COR-L47 (cell line): ENCODE measurements around the gene TSHZ1.
A peak's percentile ranks its signal among the peaks of the same experiment; 100 is the strongest.

Experiments
- DNase-seq: peaks from one replicate; lab custom pipeline; 2025; lab: John Stamatoyannopoulos, UW

The TSHZ1 gene, protein sequence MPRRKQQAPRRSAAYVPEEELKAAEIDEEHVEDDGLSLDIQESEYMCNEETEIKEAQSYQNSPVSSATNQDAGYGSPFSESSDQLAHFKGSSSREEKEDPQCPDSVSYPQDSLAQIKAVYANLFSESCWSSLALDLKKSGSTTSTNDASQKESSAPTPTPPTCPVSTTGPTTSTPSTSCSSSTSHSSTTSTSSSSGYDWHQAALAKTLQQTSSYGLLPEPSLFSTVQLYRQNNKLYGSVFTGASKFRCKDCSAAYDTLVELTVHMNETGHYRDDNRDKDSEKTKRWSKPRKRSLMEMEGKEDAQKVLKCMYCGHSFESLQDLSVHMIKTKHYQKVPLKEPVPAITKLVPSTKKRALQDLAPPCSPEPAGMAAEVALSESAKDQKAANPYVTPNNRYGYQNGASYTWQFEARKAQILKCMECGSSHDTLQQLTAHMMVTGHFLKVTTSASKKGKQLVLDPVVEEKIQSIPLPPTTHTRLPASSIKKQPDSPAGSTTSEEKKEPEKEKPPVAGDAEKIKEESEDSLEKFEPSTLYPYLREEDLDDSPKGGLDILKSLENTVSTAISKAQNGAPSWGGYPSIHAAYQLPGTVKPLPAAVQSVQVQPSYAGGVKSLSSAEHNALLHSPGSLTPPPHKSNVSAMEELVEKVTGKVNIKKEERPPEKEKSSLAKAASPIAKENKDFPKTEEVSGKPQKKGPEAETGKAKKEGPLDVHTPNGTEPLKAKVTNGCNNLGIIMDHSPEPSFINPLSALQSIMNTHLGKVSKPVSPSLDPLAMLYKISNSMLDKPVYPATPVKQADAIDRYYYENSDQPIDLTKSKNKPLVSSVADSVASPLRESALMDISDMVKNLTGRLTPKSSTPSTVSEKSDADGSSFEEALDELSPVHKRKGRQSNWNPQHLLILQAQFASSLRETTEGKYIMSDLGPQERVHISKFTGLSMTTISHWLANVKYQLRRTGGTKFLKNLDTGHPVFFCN (N-terminal part only)

DNA sequence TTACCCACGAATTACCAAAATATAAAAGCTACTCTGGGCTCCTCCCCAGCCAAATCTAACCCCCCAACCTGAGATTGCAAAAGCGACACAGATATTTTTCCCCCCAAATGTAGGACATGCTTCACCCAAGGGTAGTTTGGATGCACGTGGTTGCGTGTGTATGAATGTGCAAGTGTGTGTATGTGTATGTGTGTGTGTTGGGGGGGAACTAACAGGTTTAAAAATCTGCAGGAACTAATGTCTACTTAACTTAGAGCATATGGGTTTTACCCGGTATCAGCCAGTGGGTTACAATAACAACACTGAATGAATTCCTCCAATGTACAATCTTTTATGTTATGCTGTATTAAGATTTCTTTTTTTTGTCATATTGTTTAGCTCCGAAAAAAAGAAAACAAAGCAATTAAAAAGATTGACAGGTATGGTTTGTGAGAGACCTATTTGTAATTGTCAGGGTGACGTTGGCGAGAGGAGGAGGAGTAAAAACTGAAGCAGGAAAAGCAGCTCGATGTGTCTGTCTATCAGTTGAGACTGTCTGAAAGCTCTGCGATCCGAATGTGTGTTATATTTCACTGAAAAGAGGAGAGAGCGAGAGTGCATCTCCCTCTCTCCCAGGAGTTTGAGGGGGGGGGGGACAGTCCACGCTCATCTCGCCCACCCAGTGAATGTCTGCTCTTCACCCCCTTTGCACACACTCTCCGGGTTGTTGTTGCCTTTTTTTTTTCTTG, at the start of gene TSHZ1:
TSHZ1 (plus strand) TSS at position 524 of the 728 bp plus-strand sequence. CDS start 1,080 bp downstream, outside the sequence.
- peak; percentile 91 for DNase-seq

DNA sequence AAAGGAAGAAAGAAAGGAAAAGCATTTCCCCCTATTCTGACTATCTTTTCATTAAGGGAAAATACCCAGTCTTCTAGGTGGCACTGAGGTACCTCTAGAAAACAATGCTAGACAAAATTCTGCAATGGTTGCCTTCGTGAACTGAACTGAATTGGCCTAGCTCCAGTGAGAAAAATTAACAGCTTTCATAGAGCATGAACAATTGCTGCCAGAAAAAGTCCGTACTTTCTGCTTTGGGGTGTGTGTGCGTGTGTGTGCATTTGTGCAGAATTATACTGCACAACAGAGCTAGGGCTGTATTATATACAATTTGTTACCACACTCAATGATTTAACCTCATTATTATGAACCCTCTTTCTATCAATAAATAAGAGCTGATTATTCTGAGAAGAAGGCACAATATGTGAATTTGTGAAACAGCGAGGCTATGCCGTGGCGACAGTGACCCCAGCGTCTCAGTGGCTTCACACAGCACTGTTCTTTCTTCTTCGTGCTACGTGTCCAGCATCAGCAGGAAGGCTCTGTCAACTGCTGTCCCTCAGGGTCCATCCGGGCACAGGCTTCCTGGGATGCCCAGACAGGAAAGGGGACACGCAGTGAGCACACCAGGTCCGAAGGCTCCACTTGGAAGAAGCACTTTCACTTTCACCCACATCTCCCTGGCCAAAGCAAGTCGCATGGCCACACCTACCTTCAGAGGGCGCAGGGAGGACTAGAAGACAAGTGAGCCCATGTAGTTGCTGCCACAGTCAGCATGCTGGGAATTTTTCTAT, 49.2 kb upstream of the TSHZ1 start:
- DNase-seq, result peak; percentile 89

DNA sequence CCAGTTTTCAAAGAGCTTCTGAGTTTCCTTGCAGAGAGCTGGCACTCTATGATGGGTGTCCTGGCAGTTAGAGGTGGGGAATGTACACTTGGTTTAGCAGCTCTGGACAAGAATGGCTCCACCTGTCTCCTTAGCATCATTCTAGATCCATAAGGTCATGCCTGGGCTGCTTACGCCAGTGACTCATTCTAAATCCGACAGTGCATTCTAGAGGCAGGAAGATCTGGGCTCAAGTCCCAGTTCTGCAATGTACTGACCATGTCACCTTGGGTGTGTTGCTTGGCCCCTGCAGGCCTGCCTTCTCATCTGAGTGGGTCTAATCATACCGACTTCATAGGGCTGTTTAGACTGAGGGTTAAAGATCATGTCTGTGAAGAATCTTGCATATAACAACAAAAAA, 48.1 kb upstream of the TSHZ1 start:
- no peak for DNase-seq

DNA sequence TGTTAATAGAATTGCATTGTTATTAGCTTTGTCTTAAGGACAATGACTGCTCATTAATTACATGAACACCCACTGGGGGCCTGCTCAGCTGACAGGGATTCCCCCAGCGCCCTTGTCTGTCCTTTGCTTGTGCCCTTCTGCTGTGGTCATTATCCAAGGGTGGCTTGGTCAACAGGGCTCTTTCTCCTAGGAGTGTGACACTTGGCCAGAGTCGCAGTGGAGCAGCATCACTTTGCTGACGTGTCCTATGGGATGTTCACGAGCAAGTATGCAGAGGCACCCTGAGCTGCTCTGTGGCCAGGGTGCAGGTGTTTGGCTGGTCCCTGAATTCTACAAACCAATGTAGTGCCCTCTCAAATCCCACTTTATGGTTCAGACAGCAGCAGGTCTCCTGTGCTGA, 47.6 kb upstream of the TSHZ1 start:
- no peak for DNase-seq

DNA sequence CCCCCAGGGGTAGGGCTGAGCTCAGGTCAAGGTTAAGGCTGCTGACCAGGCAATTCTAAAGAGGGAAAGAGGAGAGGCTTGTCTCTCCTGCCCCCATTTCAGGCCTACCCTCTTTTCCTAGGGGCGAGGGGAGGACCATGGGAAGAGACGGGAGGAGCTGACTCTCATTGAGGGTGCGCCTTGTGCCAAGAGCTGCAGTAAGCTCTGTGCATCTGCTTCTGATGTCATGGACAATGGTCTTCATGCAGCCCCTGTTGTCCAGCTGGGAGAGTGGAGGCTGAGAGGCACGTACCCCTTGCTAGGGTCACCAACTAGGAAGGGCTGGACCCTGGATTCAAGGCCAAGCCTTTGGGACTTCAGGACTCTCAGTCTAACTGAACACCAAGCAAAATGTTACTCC, 46.9 kb upstream of the TSHZ1 start:
- no peak for DNase-seq

DNA sequence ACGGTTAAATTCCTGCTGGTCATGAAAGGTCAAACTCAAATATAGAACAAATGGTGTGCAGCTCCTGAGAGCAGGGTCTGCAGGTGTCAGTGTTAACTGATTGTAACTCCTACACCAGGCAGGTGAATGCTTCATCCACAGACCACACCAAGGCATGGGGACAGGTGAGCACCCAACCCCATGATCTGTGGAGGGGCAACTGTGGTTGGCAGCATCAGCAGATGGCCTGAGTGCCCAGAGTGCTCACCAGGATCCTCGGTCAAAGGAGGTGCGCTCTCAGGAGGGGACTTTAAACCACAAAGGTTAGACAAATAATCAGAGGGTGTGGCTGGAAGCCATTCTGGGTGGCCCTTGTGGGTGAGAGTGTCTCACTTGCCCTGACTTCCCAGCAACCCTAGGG, 46.1 kb upstream of the TSHZ1 start:
- DNase-seq, result no peak

DNA sequence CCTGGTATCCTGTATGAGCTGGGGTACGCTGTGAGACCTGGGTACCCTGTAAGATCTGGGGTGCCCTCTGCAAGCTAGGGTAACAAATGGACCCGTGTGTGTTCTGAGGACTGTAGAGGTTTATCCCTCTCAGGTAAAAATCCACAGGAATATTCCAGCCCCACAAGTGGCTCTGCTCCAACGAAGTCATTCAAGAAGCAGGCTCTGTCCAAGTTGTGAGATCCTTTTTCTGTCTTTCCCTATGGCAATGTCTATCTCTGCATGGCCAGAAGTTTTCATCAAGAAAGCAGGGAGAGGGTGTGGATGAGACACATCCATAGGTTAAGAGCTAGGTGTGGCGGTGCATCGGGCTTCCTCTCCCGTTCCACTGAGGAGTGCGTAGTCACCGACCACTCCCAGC, 44.7 kb upstream of the TSHZ1 start:
- no peak for DNase-seq

DNA sequence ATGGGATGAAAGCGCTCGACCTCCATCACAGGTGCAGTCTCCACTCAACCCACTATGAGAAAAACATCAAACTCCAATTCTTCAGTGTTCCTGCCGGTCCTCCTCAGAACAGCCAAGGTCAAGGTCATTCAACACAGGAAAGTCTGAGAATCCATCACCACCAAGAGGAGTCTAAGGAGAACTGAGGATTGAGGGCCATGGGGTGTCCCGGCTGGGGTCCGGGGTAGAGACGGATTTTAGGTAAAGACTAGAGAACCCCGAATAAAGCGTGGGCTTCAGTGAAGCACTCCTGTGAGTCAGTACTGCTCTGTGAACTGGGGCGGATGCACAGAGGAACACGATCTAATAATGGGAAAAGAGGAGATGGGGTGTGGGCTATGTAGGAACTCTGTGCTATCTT, 43.5 kb upstream of the TSHZ1 start:
- DNase-seq, result no peak

DNA sequence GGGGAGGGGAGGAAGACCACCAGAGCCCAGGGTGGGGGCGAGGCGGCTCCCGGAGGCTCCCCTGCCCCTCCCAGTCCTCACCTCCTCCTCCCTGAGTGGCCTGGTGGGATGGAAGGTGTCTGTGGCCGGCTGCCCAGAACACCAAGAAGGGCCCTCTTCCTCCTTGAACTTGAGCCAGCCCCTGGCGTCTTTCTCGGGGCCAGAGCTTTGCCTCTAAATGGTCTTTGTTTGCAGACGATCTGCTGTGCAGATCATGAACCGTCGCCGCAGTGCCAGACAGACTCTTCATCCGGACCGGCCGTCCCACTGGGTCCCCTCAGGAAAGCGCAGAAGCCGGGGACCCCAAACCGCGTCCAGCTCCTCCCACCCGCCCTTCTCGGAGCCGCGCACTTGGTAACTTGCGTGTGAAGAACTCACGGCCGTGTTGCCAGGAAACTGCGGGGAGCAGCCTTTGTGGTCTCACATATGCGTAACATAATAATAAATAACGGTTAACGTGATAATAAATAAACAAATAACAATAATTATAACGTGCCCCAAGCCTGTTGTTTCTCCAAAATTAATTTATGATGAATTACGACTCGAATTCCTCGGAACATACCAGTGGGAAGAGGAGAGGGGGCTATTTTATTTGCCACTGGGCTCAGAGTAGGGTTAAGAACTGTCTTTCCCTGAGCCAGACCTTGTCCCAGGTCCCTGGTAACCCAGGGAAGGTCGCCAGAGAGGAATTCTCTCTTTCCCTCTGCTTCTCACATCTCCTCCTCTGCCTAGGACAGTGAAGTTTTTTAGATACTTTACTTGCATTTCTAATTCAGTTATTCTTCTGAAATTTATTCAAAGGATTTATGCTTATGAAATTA, 42.6 kb upstream of the TSHZ1 start:
- DNase-seq, result peak; percentile 75

DNA sequence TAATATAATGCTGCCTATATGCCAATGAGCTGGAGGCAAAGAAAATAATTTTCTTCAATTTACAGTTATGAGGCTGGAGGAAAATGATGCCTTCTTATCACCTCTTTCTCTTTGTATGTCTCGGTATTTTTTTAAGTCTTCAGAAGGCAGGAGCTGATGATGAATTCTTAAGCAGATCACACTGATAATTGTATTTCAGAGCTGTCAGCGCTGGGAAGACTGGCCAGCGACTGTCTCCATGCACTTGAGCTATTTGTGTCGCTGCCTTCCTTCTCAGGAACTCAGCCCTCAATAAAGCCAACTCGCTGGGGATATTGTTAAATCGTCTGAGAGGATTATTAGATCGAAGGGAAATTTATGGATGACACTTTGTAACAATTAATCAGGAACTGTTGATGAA, 42.0 kb upstream of the TSHZ1 start:
- DNase-seq, result no peak

DNA sequence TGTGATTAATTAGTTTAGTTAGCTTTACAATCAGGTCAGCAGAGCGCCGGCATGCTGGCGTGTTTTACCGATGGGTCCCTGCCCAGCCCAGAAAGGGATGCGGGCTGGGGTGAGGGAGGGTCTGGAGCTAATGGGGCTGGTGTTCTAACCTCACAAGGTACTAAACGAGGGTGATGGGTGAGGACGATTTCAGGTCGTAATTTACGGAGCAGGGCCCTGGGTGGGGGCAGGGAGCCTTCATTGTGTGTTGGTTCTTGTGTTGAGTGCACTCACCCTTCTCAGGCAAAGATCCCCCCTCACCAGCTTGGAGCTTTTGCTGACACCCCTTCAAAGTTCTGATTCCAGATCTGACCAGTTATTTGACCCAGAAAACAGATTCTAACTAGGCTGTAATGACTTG, 41.2 kb upstream of the TSHZ1 start:
- DNase-seq, result no peak

DNA sequence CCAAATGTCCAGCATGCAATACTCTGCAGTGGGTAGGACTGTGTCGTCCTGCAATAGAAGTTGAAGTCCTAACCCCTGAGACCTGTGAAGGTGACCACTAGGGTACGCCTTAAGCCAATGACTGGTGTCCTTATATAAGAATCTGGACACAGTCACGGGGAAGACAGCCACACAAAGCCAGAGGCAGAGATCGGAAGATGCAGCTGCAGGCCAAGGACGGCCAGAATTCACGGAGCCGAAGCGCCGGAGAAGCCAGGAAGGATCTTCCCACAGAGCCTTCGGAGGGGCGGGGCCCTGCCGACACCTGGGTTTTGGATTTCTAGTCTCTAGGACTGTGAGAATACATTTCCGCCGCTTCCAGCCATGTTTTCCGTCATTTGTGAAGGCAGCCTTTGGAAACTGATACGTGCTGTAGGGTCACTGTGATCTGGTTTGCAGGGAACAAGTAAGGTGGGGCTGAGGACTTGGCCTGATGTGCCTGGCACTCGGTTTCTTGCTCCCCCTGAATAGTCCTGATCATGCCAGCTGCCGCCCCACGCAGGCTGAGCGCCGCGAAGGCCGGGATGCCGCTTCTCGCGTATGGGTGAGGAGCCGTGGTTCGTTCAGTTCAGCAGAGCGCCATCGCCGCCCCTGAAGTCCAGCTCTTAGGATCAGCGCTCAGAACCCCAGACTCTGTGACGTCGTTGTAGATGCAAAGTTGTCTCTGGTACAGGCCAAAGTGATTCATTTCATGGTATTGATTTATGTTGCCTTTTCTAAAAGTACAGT, 40.4 kb upstream of the TSHZ1 start:
- DNase-seq, result no peak

DNA sequence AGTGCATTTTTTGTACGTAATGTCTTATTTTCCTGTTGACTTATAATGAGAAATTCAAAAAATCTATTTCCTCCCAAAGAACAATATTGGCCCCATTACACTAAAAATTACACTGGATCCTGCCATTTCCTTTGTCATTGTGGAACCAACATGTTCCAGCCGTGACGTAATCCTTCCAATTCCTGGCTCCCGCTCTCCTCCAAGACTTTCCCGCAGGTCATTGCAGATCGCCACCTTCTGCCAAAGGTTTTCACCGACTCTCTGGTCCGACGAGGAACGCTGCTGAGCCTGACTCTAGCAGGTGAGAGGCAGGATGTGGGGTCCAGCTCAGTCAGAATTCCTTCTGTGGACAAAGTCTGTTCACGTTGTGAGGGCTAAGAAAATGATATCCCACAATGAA, 39.7 kb upstream of the TSHZ1 start:
- no peak for DNase-seq

DNA sequence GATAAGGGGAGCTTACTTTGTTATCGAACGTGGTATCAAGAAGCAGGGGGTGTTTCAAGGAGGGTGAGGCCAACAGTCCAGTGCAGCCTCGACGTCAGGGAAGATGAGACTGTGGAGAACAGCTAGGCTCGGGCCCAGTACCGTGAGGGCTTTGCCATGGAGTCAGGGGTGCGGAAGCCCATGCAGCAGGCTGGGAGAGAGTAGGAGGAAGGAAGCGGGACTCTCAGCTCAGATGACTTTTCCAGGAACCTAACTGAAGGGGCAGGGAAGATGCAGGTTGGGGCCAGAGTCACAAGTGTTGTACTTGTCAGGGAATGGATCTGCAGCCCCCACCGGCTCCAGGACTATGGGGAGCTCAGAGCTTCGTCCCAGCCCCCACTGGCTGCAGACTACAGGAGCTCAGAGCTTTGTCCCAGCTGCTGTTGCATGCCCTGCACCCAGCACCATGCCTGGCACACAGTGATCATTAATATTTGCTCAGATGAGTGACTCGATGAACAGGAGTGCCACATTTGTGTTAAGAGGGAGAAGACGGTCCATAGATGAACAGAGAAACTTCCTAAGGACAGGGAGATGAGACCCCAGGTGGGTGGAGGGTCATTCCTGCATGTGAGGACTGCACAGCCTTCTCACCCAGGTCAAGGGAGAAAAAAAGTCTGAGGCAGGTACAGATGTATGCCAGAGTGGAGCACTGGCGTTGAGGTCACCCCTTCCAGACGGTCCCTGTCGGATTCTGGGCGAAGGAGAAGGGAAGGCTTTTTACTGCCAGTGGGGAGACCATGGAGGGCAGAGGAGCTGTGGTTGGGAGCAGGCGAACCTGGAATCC, 38.1 kb upstream of the TSHZ1 start:
- no peak for DNase-seq

DNA sequence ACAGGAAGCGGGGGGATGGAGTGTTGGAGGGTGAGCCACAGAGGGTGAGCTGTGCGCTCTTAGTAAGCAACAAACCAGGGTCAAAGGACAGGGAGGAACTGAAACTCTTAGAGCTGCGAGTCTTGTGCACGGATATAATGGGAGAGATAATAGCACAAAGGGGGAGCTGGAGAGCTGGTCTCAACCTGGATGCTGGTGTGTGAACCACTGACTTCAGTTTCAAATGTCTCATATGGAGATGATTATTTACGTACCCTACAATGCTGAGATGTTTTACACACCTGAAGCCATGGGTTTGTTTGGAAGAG, 37.5 kb upstream of the TSHZ1 start:
- DNase-seq, result no peak

DNA sequence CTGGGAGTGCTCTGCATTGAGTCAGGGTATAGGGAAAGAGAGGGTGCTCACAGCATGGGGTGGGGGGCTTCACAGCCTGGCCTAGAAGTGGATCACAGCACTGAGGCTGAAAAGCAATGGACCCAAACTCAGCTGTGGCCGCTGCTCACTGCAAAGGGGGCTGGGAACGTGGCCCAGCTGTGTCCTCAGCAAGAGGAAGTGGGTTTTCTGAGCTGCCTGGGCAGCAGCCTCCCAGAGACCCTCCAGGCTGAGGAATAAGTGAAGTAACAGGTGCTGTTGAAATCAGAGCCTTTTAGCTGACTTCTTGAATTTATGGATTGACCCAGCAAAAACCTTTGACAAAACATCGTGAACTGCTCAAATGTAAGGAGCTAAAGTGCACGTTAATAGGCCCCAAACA, 36.9 kb upstream of the TSHZ1 start:
- DNase-seq, result no peak

DNA sequence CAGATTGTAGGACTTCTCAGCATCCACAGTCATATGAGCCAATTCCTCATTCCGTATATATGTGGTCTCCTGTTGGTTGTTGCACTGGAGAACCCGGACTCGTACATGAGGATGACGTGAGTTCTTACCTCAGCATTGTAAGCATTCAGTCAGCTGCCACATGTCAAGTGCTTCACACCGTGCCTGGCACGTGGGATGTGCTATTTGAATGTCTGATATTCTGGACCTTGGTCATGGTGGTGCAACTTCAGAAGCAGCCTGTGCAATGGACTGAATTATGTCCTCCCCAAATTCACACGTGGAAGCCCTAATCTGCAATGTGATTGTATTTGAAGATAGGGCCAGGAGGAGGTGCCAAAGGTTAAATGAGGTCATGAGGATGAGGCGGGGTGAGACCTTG, 33.7 kb upstream of the TSHZ1 start:
- DNase-seq, result no peak

DNA sequence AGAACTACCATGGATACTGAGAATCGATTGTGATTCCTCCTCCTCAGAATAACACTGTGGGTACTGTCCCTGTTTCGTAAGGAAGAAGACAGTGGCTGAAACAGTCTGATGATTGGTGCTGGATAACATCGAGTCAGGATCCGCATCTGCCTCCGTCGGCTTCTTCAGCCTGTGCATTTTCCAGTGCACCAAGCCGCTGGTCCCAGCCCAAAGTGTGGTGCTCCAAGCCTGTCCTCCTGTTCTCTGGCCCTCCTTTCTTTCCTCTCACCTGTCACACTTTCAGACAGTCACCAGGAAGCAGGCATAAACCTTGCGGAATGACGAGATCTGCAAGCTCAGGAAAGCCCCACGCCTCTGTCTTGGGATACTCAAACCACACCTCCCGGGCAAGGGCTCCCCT, 32.2 kb upstream of the TSHZ1 start:
- DNase-seq, result no peak
